Skin of body (tissue), 2 donors: ENCODE results near the gene HS3ST3A1. TPM values are rescaled to one million over a fixed set of nuclear protein-coding genes. Genes with fewer than 3 reads are reported as not detected.
"Not testable (repeated sequence)": the region's sequence is repeated elsewhere in the genome, so short reads cannot be mapped to it uniquely, and the experiment has no call there.

Experiments
- DNase-seq: peaks from one replicate; lab custom pipeline; 2025; lab: John Stamatoyannopoulos, UW
- total RNA-seq: library from RNA; depleted of rRNA; stranded (reverse); fragments of >200 nt; gene quantifications from one replicate; pipeline ENCODE4 v1.2.3, GENCODE V29; 2014

The HS3ST3A1 gene
- total RNA-seq, 1 donor from 2014 or later: 1.9 TPM

GRCh38 chr17:13575922-13576419, 25.8 kb downstream of the HS3ST3A1 start:
- DNase-seq: no peak

- DNase-seq: no peak
Observed at GRCh38 chr17:13575466-13575865, 26.3 kb downstream of the HS3ST3A1 start.

- no peak for DNase-seq
Observed at GRCh38 chr17:13572581-13572980, 29.1 kb downstream of the HS3ST3A1 start.

- DNase-seq: no peak
Observed at GRCh38 chr17:13569398-13570123, 32.2 kb downstream of the HS3ST3A1 start.

GRCh38 chr17:13568582-13569397, 32.9 kb downstream of the HS3ST3A1 start:
- DNase-seq: no peak

- DNase-seq: no peak
Observed at GRCh38 chr17:13563866-13564265, 37.9 kb downstream of the HS3ST3A1 start.

- no peak for DNase-seq
Observed at GRCh38 chr17:13562271-13562800, 39.4 kb downstream of the HS3ST3A1 start.

GRCh38 chr17:13561606-13562270, 40.0 kb downstream of the HS3ST3A1 start:
- peak; percentile 34 for DNase-seq

GRCh38 chr17:13560935-13561334, 40.8 kb downstream of the HS3ST3A1 start:
- no peak for DNase-seq

- DNase-seq: no peak
Observed at GRCh38 chr17:13558588-13558987, 43.1 kb downstream of the HS3ST3A1 start.

- no peak for DNase-seq
Observed at GRCh38 chr17:13557077-13557476, 44.7 kb downstream of the HS3ST3A1 start.

- no peak for DNase-seq
Observed at GRCh38 chr17:13554231-13554630, 47.5 kb downstream of the HS3ST3A1 start.

- no peak for DNase-seq
Observed at GRCh38 chr17:13550291-13550690, 51.4 kb downstream of the HS3ST3A1 start.

GRCh38 chr17:13548576-13548975, 53.2 kb downstream of the HS3ST3A1 start:
- DNase-seq: not testable (repeated sequence)

GRCh38 chr17:13546851-13547250, 54.9 kb downstream of the HS3ST3A1 start:
- no peak for DNase-seq

- no peak for DNase-seq
Observed at GRCh38 chr17:13545941-13546340, 55.8 kb downstream of the HS3ST3A1 start.

- DNase-seq: no peak
Observed at GRCh38 chr17:13544765-13545164, 57.0 kb downstream of the HS3ST3A1 start.

- no peak for DNase-seq
Observed at GRCh38 chr17:13544292-13544691, 57.4 kb downstream of the HS3ST3A1 start.

GRCh38 chr17:13542636-13543035, 59.1 kb downstream of the HS3ST3A1 start:
- DNase-seq: no peak

- peak; percentile 22 for DNase-seq
Observed at GRCh38 chr17:13541032-13541480, 60.7 kb downstream of the HS3ST3A1 start.

- no peak for DNase-seq
Observed at GRCh38 chr17:13540546-13540945, 61.2 kb downstream of the HS3ST3A1 start.

GRCh38 chr17:13539421-13539820, 62.3 kb downstream of the HS3ST3A1 start:
- no peak for DNase-seq
